ENCODE measurements around the gene PTPRJ. TPM values are rescaled to one million over a fixed set of nuclear protein-coding genes. Genes with fewer than 3 reads are reported as not detected.

Gene PTPRJ
- total RNA-seq, 1 experiment from 2014 or later, result 11.0 TPM

- DNase-seq, result no peak
- no peaks in the 10 kb centered on the region; the same call in 1 of the 2 replicates for H3K4me1 ChIP-seq
- Mint-ChIP-seq H3K27ac (ENCODE audit: unreplicated experiment) (peak overlapping the region; percentile 20), H3K4me1 (ENCODE audit: low read depth, unreplicated experiment) (no peaks in the 10 kb centered on the region), H3K9me3 (ENCODE audit: unreplicated experiment) (no peaks in the 10 kb centered on the region), H3K27me3 (ENCODE audit: insufficient read depth, unreplicated experiment) (no peaks in the 10 kb centered on the region), H3K4me3 (ENCODE audit: unreplicated experiment) (no peak overlapping the region), H3K36me3 (ENCODE audit: insufficient read depth, unreplicated experiment) (no peaks in the 10 kb centered on the region)
- no peaks in the 10 kb centered on the region for H3K9me3 ChIP-seq
- no peaks in the 10 kb centered on the region for H3K36me3 ChIP-seq (ENCODE audit: control insufficient read depth, insufficient read depth, low read length)
- H3K27me3 ChIP-seq (replicated peaks; ENCODE audit: control insufficient read depth, insufficient read depth, low read length), result no peaks in the 10 kb centered on the region
- TF ChIP-seq CTCF (IDR thresholded peaks at IDR 0.05; ENCODE audit: insufficient read depth in 1 of 2, low read depth in 1 of 2, low read length in 1 of 2, severe bottlenecking in 1 of 2, unreplicated experiment in 1 of 2), result no peak
- CTCF ChIA-PET, result no interaction called here
- POLR2A ChIA-PET, result no interaction called here
- BruUV-seq (replicated peaks), result no TSS peak
- intact Hi-C loops (cut with micrococcal nuclease; ENCODE audit: unreplicated experiment), result no loop called here
- no peak overlapping the region for H3K4me3 ChIP-seq (ENCODE audit: low read depth, low read length)
Observed at GRCh38 chr11:47938791-47939560, 41.4 kb upstream of the PTPRJ start.

- no TSS peak for BruUV-seq (replicated peaks)
- ChIA-PET CTCF (no interaction called here), POLR2A (no interaction called here)
- Mint-ChIP-seq H3K9me3 (ENCODE audit: unreplicated experiment) (no peaks in the 10 kb centered on the region), H3K36me3 (ENCODE audit: insufficient read depth, unreplicated experiment) (no peaks in the 10 kb centered on the region), H3K4me3 (ENCODE audit: unreplicated experiment) (no peak overlapping the region), H3K27ac (ENCODE audit: unreplicated experiment) (no peak overlapping the region), H3K27me3 (ENCODE audit: insufficient read depth, unreplicated experiment) (no peaks in the 10 kb centered on the region), H3K4me1 (ENCODE audit: low read depth, unreplicated experiment) (no peaks in the 10 kb centered on the region)
- no peaks in the 10 kb centered on the region for H3K27me3 ChIP-seq (replicated peaks; ENCODE audit: control insufficient read depth, insufficient read depth, low read length)
- no peak for DNase-seq
- no peaks in the 10 kb centered on the region; the same call in 1 of the 2 replicates for H3K4me1 ChIP-seq
- no peak for TF ChIP-seq CTCF (IDR thresholded peaks at IDR 0.05; ENCODE audit: insufficient read depth in 1 of 2, low read depth in 1 of 2, low read length in 1 of 2, severe bottlenecking in 1 of 2, unreplicated experiment in 1 of 2)
- intact Hi-C loops (cut with micrococcal nuclease; ENCODE audit: unreplicated experiment), result no loop called here
- no peak overlapping the region for H3K4me3 ChIP-seq (ENCODE audit: low read depth, low read length)
- no peaks in the 10 kb centered on the region for H3K36me3 ChIP-seq (ENCODE audit: control insufficient read depth, insufficient read depth, low read length)
- H3K9me3 ChIP-seq, result no peaks in the 10 kb centered on the region
Observed at GRCh38 chr11:47940904-47941649, 39.3 kb upstream of the PTPRJ start.

GRCh38 chr11:47941907-47942558 lies 38.3 kb upstream of the PTPRJ start:
- H3K36me3 ChIP-seq (ENCODE audit: control insufficient read depth, insufficient read depth, low read length), result no peaks in the 10 kb centered on the region
- intact Hi-C loops (cut with micrococcal nuclease; ENCODE audit: unreplicated experiment), result no loop called here
- Mint-ChIP-seq H3K9me3 (ENCODE audit: unreplicated experiment) (no peaks in the 10 kb centered on the region), H3K4me1 (ENCODE audit: low read depth, unreplicated experiment) (no peaks in the 10 kb centered on the region), H3K27me3 (ENCODE audit: insufficient read depth, unreplicated experiment) (no peaks in the 10 kb centered on the region), H3K27ac (ENCODE audit: unreplicated experiment) (no peak overlapping the region), H3K36me3 (ENCODE audit: insufficient read depth, unreplicated experiment) (no peaks in the 10 kb centered on the region), H3K4me3 (ENCODE audit: unreplicated experiment) (no peak overlapping the region)
- no peaks in the 10 kb centered on the region for H3K27me3 ChIP-seq (replicated peaks; ENCODE audit: control insufficient read depth, insufficient read depth, low read length)
- no peaks in the 10 kb centered on the region for H3K9me3 ChIP-seq
- no TSS peak for BruUV-seq (replicated peaks)
- ChIA-PET CTCF (no interaction called here), POLR2A (no interaction called here)
- no peak for DNase-seq
- H3K4me1 ChIP-seq, result peaks cover 7% of the 10 kb centered on the region; the same call in 1 of the 2 replicates
- H3K4me3 ChIP-seq (ENCODE audit: low read depth, low read length), result no peak overlapping the region
- no peak for TF ChIP-seq CTCF (IDR thresholded peaks at IDR 0.05; ENCODE audit: insufficient read depth in 1 of 2, low read depth in 1 of 2, low read length in 1 of 2, severe bottlenecking in 1 of 2, unreplicated experiment in 1 of 2)

All from Caco-2 (cell line).